ENCODE data around the gene S100A7.
"Not testable (repeated sequence)": the region's sequence is repeated elsewhere in the genome, so short reads cannot be mapped to it uniquely, and the experiment has no call there.

The S100A7 gene

DNA sequence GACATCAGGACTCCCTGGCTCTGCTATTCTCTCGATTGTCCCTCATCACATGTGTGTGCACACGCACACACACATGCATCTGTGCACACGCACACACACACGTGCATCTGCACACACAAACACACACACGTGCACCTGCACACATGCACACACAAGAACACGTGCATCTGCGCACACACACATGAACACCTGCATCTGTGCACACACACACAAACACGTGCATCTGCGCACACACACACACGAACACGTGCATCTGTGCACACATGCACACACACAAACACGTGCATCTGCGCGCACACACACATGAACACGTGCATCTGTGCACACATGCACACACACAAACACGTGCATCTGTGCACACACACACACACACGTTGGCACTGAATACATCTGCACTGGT lies 29.4 kb downstream of the S100A7 start:
- DNase-seq (ENCODE audit: low read depth in 2 of 2): no peak

- no peak for DNase-seq (ENCODE audit: low read depth in 2 of 2)
Measured at GRCh38 chr1:153430561-153430960, 29.9 kb downstream of the S100A7 start.

GRCh38 chr1:153430166-153430553 lies 30.3 kb downstream of the S100A7 start:
- no peak for DNase-seq (ENCODE audit: low read depth in 2 of 2)

- no peak for DNase-seq (ENCODE audit: low read depth in 2 of 2)
Measured at GRCh38 chr1:153429266-153430165, 30.9 kb downstream of the S100A7 start.

GRCh38 chr1:153428791-153429190 lies 31.7 kb downstream of the S100A7 start:
- no peak for DNase-seq (ENCODE audit: low read depth in 2 of 2)

DNA sequence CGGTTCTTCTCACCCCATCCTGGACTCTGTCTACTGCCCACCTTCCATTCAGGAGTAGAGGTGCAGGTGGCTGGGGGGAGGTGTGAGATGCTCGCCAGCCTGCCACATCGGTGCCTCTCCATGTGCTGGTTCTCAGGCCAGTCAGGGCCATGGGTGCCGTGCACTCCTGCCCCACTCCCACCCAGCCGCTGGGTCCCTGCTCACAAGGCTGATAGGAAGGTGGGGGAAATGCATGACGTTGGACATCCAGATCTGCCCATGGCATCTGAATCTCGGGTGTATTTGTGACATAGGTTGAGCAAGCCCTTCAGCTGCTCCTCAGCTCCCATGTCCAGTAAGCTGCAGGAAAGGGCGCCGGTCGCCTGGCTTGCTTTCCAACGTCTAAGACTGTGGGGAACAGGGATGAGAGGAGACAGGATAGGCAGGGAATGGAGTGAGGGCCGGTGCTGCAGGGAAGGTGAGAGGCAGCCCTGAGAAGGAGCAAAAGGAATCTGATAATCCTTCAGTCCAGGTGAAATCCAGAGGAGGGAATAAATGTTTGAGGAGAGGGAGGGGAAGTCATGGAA lies 32.3 kb downstream of the S100A7 start:
- DNase-seq (ENCODE audit: low read depth in 2 of 2): no peak

- no peak for DNase-seq (ENCODE audit: low read depth in 2 of 2)
Measured at GRCh38 chr1:153426809-153427208, 33.6 kb downstream of the S100A7 start.

DNA sequence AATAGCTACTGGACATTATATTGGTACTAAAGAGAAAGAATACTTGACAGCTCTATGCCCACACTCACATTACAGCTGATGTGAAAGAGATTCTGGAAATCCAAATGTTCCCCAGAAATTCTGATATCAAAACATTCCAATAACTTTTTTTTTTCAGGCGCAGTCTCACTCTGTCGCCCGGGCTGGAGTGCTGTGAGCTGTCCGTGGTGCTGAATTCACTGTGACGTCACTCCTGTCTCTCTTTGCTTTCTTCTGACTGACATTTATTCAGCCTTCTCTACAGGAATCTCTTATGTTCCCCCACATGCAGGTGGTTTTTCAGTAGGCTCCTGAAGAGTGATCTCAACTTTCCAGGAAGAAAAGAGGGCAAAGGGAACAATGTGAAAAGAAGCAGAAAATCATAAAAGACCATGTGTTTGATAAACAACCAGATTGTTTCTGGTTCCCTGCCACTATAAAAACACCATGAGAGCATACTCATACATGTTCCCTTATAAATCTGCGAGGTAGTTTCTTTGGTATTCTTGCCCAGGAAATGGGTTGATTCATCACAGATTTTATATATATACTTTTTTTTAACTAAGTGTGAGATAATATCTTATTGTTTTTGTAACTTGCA lies 37.9 kb downstream of the S100A7 start:
- DNase-seq (ENCODE audit: low read depth in 2 of 2): peak; percentile 12 to 16

DNA sequence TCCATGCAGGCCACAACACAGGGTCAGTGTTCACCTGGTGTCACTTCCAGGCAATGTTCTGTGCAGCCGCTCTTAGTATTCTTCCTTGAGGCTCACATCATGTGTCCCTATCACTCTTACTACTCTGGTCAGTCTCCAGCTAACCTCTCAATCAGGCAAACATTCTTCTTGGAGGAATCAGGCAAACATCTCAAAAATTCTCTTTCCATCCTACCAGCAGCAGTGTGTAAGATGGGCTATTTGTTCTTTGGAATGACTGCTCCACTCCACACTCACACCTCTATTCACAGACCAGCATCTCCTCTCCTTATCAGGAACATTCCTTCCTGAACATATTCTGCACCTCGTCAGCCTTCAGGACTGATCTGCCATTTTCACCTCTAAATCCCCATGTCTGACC lies 40.1 kb downstream of the S100A7 start:
- no peak for DNase-seq (ENCODE audit: low read depth in 2 of 2)

DNA sequence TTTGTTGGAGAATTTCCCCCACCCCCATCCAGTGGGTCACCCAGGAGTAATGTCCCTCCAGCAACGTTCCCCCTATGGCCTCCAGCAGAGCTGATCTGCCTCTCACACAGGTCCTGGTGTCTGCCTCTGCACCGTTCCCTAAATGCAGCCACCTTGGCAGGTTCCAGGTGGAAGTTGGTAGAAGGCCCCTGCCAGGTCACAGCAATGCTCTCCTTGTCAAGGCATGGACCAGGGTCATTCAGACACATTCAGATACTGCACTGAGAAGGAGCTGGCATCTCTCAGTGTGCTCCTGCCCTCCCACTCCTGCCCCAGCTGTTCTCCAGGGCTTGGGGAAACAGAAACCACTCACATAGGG lies 41.0 kb downstream of the S100A7 start:
- DNase-seq (ENCODE audit: low read depth in 2 of 2): not testable (repeated sequence)

GRCh38 chr1:153418758-153419435 lies 41.6 kb downstream of the S100A7 start:
- not testable (repeated sequence) for DNase-seq (ENCODE audit: low read depth in 2 of 2)

DNA sequence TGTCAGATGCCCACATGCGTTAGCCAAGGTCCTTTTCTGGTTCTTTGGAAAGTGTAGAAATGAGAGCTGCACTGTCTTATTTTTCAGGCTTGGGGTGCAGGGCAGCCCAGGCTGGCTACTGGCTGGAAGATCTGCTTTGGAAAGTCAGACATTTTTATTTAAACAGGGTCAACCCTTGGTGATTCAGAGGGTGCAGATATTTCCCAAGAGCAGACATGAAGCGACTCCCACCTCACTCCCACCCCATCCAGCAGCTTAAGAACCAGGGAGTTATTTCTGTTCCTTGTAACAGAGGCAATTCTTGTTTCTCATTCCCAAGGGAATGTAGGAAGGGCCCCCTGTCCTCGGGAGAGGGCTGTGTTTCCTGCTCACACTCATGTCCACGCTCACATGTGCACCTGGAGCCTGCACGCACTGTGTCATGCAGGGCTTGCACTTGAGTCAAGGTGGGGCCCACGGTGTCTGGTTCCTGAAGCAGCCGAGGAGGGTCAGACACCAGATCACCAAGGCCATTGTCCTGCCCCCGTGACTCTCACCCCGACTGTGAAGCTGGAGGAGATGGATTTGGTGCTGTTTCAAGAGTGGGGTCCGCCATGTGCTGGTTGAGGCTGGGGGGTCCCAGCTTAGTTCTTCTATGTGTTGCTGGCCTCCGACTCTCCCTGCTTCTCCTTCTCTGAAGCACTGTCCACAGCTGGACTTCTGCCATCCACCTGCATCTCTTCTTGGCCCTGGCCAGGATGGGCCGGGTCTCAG lies 43.1 kb downstream of the S100A7 start:
- no peak for DNase-seq (ENCODE audit: low read depth in 2 of 2)

DNA sequence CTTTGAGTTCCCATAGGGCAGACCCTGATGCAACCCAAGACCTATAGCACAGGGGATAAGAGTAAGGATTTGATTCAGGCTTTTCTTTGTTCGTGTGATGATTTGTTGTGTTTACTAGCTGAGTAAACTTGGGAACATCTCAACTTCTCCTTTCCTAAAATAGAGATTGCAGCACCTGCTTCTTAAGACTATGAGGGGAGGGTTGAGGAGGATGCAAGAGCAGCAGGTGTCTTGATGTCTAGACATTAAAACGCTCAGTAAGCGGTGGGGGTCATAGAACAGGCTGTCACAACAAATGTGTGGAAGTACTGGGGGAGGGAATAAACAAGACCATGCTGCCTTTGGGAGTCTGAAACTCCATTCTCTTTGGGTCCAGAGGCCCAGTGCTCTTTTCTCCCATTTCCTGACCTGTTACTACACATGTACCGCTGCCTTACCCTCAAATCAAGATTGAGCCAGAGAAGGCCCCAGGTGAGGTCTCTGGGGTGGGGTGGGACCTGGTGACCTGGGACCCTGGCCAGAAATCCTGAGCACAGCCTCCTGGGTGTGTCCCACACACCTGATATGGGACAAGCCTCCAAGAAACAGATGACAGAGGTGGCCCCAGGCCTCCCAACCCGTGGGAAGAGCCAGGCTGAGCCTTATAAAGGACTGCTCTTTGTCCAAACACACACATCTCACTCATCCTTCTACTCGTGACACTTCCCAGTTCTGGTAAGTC lies 44.4 kb downstream of the S100A7 start, which contains the start of gene S100A7A:
S100A7A (plus strand) TSS at position 671 of the 721 bp plus-strand sequence. CDS start 1,563 bp downstream, outside the sequence.
- no peak for DNase-seq (ENCODE audit: low read depth in 2 of 2)

DNA sequence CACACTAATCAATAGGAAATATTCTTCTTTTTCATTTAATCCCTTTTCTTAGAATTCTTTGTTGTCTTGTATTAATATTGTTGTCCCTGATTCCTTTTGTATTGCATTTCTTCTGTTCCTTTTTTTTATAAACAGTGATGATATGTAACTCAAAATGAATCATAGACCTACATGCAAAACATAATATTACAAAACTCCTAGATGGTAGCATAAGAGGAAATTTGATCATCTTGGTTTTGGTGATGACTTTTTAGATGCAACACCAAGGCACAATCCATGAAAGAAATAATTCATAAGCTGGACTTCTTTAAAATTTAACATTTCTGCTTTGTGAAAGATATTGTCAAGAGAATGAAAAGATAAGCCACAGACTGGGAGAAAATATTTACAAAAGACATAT lies 46.5 kb downstream of the S100A7 start:
- not testable (repeated sequence) for DNase-seq (ENCODE audit: low read depth in 2 of 2)
